Esophagus squamous epithelium (tissue), 4 donors: ENCODE data around the gene SERPINA12.

ENCODE experiments used
- POLR2A ChIP-seq, 4 donors: fragments of 450-650 bp; IDR thresholded peaks; one replicate each; pipeline ENCODE4 v1.6.1; 2017; ENCODE audit warnings: antibody characterized with exemption in 4 of 4, mild to moderate bottlenecking in 4 of 4, moderate library complexity in 3 of 4
- TF ChIP-seq, protein P1 (sequence below), 6 experiments: fragments of 450-650 bp in 4 of 6; fragments of 200-600 bp in 2 of 6; sonication (generic) in 2 of 6; IDR thresholded peaks; one replicate each; pipeline ENCODE4 v1.5.1; 2016 to 2019; ENCODE audit warnings: antibody characterized with exemption in 6 of 6, mild to moderate bottlenecking in 4 of 6, moderate library complexity in 4 of 6

DNA sequence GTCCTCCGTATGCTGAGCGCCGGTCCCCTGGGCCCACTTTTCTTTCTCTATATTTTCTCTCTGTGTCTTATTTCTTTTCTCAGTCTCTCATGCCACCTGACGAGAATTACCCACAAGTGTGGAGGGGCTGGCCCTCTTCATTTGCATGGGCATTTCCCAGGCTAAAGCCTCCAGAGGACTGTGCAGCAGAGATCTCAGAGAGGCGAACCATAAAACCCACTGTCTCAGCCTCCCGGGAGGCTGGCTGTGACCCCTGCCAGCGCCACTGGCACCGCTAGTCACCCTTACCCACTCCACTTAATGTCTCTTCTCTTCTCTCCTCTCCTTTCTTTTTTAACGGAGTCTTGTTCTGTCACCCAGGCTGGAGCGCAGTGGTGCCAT, 26.2 kb downstream of the SERPINA12 start:
- TF ChIP-seq, protein P1, sequence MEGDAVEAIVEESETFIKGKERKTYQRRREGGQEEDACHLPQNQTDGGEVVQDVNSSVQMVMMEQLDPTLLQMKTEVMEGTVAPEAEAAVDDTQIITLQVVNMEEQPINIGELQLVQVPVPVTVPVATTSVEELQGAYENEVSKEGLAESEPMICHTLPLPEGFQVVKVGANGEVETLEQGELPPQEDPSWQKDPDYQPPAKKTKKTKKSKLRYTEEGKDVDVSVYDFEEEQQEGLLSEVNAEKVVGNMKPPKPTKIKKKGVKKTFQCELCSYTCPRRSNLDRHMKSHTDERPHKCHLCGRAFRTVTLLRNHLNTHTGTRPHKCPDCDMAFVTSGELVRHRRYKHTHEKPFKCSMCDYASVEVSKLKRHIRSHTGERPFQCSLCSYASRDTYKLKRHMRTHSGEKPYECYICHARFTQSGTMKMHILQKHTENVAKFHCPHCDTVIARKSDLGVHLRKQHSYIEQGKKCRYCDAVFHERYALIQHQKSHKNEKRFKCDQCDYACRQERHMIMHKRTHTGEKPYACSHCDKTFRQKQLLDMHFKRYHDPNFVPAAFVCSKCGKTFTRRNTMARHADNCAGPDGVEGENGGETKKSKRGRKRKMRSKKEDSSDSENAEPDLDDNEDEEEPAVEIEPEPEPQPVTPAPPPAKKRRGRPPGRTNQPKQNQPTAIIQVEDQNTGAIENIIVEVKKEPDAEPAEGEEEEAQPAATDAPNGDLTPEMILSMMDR (IDR thresholded peaks at IDR 0.05) = no peak
- TF ChIP-seq POLR2A (IDR thresholded peaks at IDR 0.05) = no peak
